Measurements from ENCODE around the gene PTPRD.

DNA sequence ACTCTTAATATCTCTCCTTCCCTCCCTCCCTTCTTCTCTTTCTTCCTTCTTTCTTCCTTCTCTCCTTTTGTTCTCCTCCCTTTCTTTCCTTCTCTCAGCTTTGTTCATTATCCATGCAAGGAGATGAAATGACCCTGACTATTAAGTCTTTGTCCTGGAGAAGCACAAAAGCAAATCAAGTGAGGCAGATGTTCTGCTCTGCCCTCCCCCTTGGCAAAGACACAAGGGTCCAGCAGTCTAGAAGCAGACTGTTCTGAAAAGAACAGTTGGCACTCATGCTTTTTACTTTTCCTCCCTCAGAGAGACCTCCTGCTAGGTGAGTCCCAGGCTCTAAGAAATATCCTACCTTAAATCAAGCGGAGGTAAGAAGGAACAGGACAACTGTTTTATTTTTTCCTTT, 1745.7 kb downstream of the PTPRD start:
- TF ChIP-seq POLR2A (IDR thresholded peaks at IDR 0.05): no peak
- TF ChIP-seq, protein P1, sequence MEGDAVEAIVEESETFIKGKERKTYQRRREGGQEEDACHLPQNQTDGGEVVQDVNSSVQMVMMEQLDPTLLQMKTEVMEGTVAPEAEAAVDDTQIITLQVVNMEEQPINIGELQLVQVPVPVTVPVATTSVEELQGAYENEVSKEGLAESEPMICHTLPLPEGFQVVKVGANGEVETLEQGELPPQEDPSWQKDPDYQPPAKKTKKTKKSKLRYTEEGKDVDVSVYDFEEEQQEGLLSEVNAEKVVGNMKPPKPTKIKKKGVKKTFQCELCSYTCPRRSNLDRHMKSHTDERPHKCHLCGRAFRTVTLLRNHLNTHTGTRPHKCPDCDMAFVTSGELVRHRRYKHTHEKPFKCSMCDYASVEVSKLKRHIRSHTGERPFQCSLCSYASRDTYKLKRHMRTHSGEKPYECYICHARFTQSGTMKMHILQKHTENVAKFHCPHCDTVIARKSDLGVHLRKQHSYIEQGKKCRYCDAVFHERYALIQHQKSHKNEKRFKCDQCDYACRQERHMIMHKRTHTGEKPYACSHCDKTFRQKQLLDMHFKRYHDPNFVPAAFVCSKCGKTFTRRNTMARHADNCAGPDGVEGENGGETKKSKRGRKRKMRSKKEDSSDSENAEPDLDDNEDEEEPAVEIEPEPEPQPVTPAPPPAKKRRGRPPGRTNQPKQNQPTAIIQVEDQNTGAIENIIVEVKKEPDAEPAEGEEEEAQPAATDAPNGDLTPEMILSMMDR (IDR thresholded peaks at IDR 0.05): no peak
